CD14-positive monocyte (primary cell): ENCODE results near the gene HOXD12. TPM values are rescaled to one million over a fixed set of nuclear protein-coding genes. Genes with fewer than 3 reads are reported as not detected.
A peak's percentile ranks its signal among the peaks of the same experiment; 100 is the strongest.

Experiments
- DNase-seq, 3 donors: peaks; one replicate each; pipeline ENCODE4 v3.0.0-alpha.2; 2011 to 2022
- H2AFZ ChIP-seq: 2 replicates; pipeline ENCODE4 v1.6.0; 2012; ENCODE audit warnings: mild to moderate bottlenecking, low read depth, low read length, inconsistent platforms; ENCODE audit not compliant: insufficient read depth, poor library complexity, severe bottlenecking
- H3K27ac ChIP-seq, 2 donors: 1 replicate in 1 of 2; 2 replicates in 1 of 2; pipeline ENCODE4 v1.5.1; 2012 to 2013; ENCODE audit warnings: low read length in 2 of 2, control low read depth in 1 of 2, inconsistent platforms in 1 of 2, low read depth in 1 of 2, mild to moderate bottlenecking in 1 of 2
- H3K27me3 ChIP-seq, 2 donors: one replicate each; pipeline versions ENCODE4 v1.6.0 to v1.6.1; 2011 to 2013; ENCODE audit warnings: low read length in 2 of 2; ENCODE audit not compliant: control insufficient read depth in 2 of 2, insufficient read depth in 2 of 2
- H3K36me3 ChIP-seq, 2 donors: replicated peaks in 1 of 2; 1 replicate in 1 of 2; 2 replicates in 1 of 2; pipeline versions ENCODE4 v1.5.1 to v1.6.1; 2012 to 2013; ENCODE audit warnings: low read length in 2 of 2, control low read depth in 1 of 2, inconsistent platforms in 1 of 2, mild to moderate bottlenecking in 1 of 2; ENCODE audit not compliant: insufficient read depth in 2 of 2, control insufficient read depth in 1 of 2
- H3K4me1 ChIP-seq, 2 donors: 1 replicate in 1 of 2; 2 replicates in 1 of 2; pipeline versions ENCODE4 v1.5.1 to v1.6.1; 2012 to 2013; ENCODE audit warnings: low read length in 2 of 2, control low read depth in 1 of 2, inconsistent platforms in 1 of 2, mild to moderate bottlenecking in 1 of 2, moderate library complexity in 1 of 2; ENCODE audit not compliant: insufficient read depth in 2 of 2, control insufficient read depth in 1 of 2
- H3K4me2 ChIP-seq: replicated peaks from 2 replicates; pipeline ENCODE3; 2012; ENCODE audit warnings: low read length, moderate library complexity, mild to moderate bottlenecking; ENCODE audit not compliant: poor library complexity, severe bottlenecking; ENCODE audit errors: extremely low read depth
- H3K4me3 ChIP-seq, 3 experiments: fragments of 200-600 bp in 1 of 3; sonication (generic) in 1 of 3; replicated peaks in 1 of 3; 1 replicate in 2 of 3; 2 replicates in 1 of 3; pipeline ENCODE4 v1.5.1; 2011 to 2013; ENCODE audit warnings: low read length in 3 of 3, mild to moderate bottlenecking in 3 of 3, control low read depth in 2 of 3, low read depth in 2 of 3, inconsistent platforms in 1 of 3, moderate library complexity in 1 of 3
- H3K79me2 ChIP-seq: 2 replicates; pipeline ENCODE4 v1.6.0; 2012; ENCODE audit warnings: mild to moderate bottlenecking, control low read depth, inconsistent platforms, low read length, moderate library complexity; ENCODE audit not compliant: insufficient read depth
- H3K9ac ChIP-seq: 2 replicates; pipeline ENCODE4 v1.6.0; 2017; ENCODE audit warnings: low read length, mild to moderate bottlenecking; ENCODE audit not compliant: insufficient read depth, poor library complexity, severe bottlenecking
- H3K9me3 ChIP-seq, 2 donors: replicated peaks in 1 of 2; 1 replicate in 1 of 2; 2 replicates in 1 of 2; pipeline versions ENCODE4 v1.5.1 to v1.6.1; 2012 to 2013; ENCODE audit warnings: low read length in 2 of 2, control low read depth in 1 of 2; ENCODE audit not compliant: control insufficient read depth in 1 of 2, insufficient read depth in 1 of 2
- H4K20me1 ChIP-seq: 2 replicates; pipeline ENCODE4 v1.6.0; 2012; ENCODE audit warnings: mild to moderate bottlenecking, low read length, control low read depth, moderate library complexity; ENCODE audit not compliant: insufficient read depth
- H3K27ac Mint-ChIP-seq, 7 donors: one replicate each; pipeline ENCODE4 v1.8.0; 2020; ENCODE audit warnings: mild to moderate bottlenecking in 7 of 7, mixed read lengths in 7 of 7, moderate library complexity in 6 of 7, inconsistent platforms in 2 of 7
- H3K27me3 Mint-ChIP-seq, 3 donors: one replicate each; pipeline ENCODE4 v1.8.0; 2021 to 2022; ENCODE audit warnings: low read depth in 3 of 3, mild to moderate bottlenecking in 3 of 3, mixed read lengths in 3 of 3, moderate library complexity in 3 of 3, inconsistent platforms in 1 of 3
- H3K36me3 Mint-ChIP-seq, 2 donors: one replicate each; pipeline ENCODE4 v1.8.0; 2020; ENCODE audit warnings: mixed read lengths in 2 of 2, inconsistent platforms in 1 of 2, mild to moderate bottlenecking in 1 of 2
- H3K4me1 Mint-ChIP-seq: one replicate; pipeline ENCODE4 v1.8.0; 2020; ENCODE audit warnings: mild to moderate bottlenecking, mixed read lengths
- H3K4me3 Mint-ChIP-seq, 2 donors: one replicate each; pipeline ENCODE4 v1.8.0; 2020; ENCODE audit warnings: mild to moderate bottlenecking in 2 of 2, mixed read lengths in 2 of 2, moderate library complexity in 1 of 2
- H3K9me3 Mint-ChIP-seq, 7 donors: one replicate each; pipeline ENCODE4 v1.8.0; 2020 to 2022; ENCODE audit warnings: mixed read lengths in 7 of 7, mild to moderate bottlenecking in 6 of 7, moderate library complexity in 6 of 7, inconsistent platforms in 2 of 7
- CTCF ChIP-seq: fragments of 200-600 bp; IDR thresholded peaks from one replicate; pipeline ENCODE4 v1.8.0; 2022; ENCODE audit warnings: antibody characterized with exemption, mild to moderate bottlenecking
- WGBS: methylation state at CpG from one replicate; pipeline ENCODE4 v1.1.5; 2013; ENCODE audit warnings: missing lambda C conversion rate; ENCODE audit not compliant: insufficient coverage; 5-methylcytosine and 5-hydroxymethylcytosine counted together
- intact Hi-C, 2 donors: fragments of 100-400 bp; cut with micrococcal nuclease; formaldehyde crosslinking; loops; one replicate each; pipeline versions ENCODE4 v1.15.0 to v1.15.1; 2023
- polyA plus RNA-seq, 3 donors: library from polyadenylated mRNA; depleted of rRNA in 1 of 3; unstranded in 2 of 3; stranded (reverse) in 1 of 3; fragments of 300-500 nt in 2 of 3; fragments of >200 nt in 1 of 3; fragmentation: Illumina TruSeq in 2 of 3; gene quantifications; 1 replicate in 2 of 3; 2 replicates in 1 of 3; pipeline ENCODE4 v1.2.3, GENCODE V29; 2012 to 2021

The HOXD12 gene
- polyA plus RNA-seq, 3 donors = not detected

- intact Hi-C loops = no loop called here
- Mint-ChIP-seq H3K27me3 (peaks cover 90 to 98% (median 91%) of the 10 kb centered on the region in 3 donors), H3K27ac (no peak overlapping the region), H3K4me1 (peaks cover 24% of the 10 kb centered on the region), H3K9me3 (peaks cover 0 to 39% (median 24%) of the 10 kb centered on the region in 7 donors), H3K36me3 (peaks cover 3 to 13% of the 10 kb centered on the region in 2 donors), H3K4me3 (peak overlapping the region in 1 of 2 donors; percentile 83)
- H3K9ac ChIP-seq = no peak overlapping the region
- TF ChIP-seq CTCF = no peak
- WGBS = 8% methylated on average over 23 of the region's 25 CpGs
- H3K27ac ChIP-seq = no peak overlapping the region
- no peaks in the 10 kb centered on the region for H3K36me3 ChIP-seq
- H4K20me1 ChIP-seq = no peaks in the 10 kb centered on the region
- H3K9me3 ChIP-seq = peaks cover 0 to 63% of the 10 kb centered on the region in 2 donors
- H3K4me3 ChIP-seq = peak overlapping the region in 1 of 3 experiments; percentile 63
- no peak overlapping the region for H2AFZ ChIP-seq
- no peaks in the 10 kb centered on the region for H3K79me2 ChIP-seq
- peaks cover 6 to 12% of the 10 kb centered on the region in 2 donors for H3K4me1 ChIP-seq
- no peak for DNase-seq
- peak overlapping the region; percentile 59 for H3K4me2 ChIP-seq
- peaks cover 77 to 93% of the 10 kb centered on the region in 2 donors for H3K27me3 ChIP-seq
Observed at GRCh38 chr2:176105730-176106580, 6.4 kb downstream of the HOXD12 start.

- DNase-seq = peak in 1 of 3 donors; percentile 47
- intact Hi-C loops = no loop called here
Observed at GRCh38 chr2:176106581-176107539, 7.3 kb downstream of the HOXD12 start, which contains the start of gene HOXD11. HOXD11 (plus strand) TSS chr2:176107280; CDS start chr2:176107356, 76 bp downstream.

More at GRCh38 chr2:176106581-176107539, 7.3 kb downstream of the HOXD12 start, which contains the start of gene HOXD11:
- Mint-ChIP-seq H3K27me3 (peaks cover 89 to 98% (median 91%) of the 10 kb centered on the region in 3 donors), H3K4me1 (peaks cover 28% of the 10 kb centered on the region), H3K9me3 (peaks cover 0 to 43% (median 25%) of the 10 kb centered on the region in 7 donors), H3K36me3 (peaks cover 3 to 16% of the 10 kb centered on the region in 2 donors), H3K27ac (no peak within 1 kb of the TSS), H3K4me3 (peak within 1 kb of the TSS; percentile 54 to 87)
- Histone ChIP-seq H3K27me3 (peaks cover 77 to 93% of the 10 kb centered on the region in 2 donors), H3K4me3 (peak within 1 kb of the TSS in 1 of 3 experiments; percentile 63), H3K79me2 (no peaks in the 10 kb centered on the region), H4K20me1 (no peaks in the 10 kb centered on the region), H3K9me3 (peaks cover 0 to 62% of the 10 kb centered on the region in 2 donors), H3K9ac (no peak within 1 kb of the TSS), H2AFZ (no peak within 1 kb of the TSS), H3K27ac (no peak within 1 kb of the TSS), H3K36me3 (no peaks in the 10 kb centered on the region), H3K4me1 (peaks cover 6 to 12% of the 10 kb centered on the region in 2 donors), H3K4me2 (peak within 1 kb of the TSS; percentile 59)
- WGBS = 5% methylated on average over 60 of the region's 85 CpGs
- no peak for TF ChIP-seq CTCF
